PC-3 (cell line): ENCODE results near the gene PCDH9. TPM values are rescaled to one million over a fixed set of nuclear protein-coding genes. Genes with fewer than 3 reads are reported as not detected.

Experiments
- ATAC-seq: fragments of 200-7000 bp; cut with Tn5 transposase; 2 replicates; pipeline ENCODE4 v1.9.1; 2020; ENCODE audit warnings: mild to moderate bottlenecking, moderate library complexity
- BruUV-seq: library from RNA; stranded (reverse); fragments of 400-500 nt; replicated peaks from 2 replicates; lab custom pipeline; 2021; lab: Mats Ljungman, UMichigan
- CTCF ChIA-PET: fragments of 300-600 bp; sonication (Branson Sonifier 250); formaldehyde crosslinking; loops from one replicate; lab custom pipeline; 2022; ENCODE audit warnings: antibody characterized with exemption; lab: Charles Lee
- POLR2A ChIA-PET: fragments of 300-600 bp; sonication (Branson Sonifier 250); formaldehyde crosslinking; loops from one replicate; lab custom pipeline; 2022; ENCODE audit warnings: antibody characterized with exemption; ENCODE audit not compliant: unreplicated experiment; lab: Charles Lee
- DNase-seq: peaks from one replicate; pipeline ENCODE4 v3.0.0-alpha.2; 2015
- H2AFZ ChIP-seq: fragments of 300-600 bp; sonication (generic); 2 replicates; pipeline ENCODE4 v1.6.0; 2016; ENCODE audit warnings: antibody characterized with exemption, low read length
- H3F3A ChIP-seq: fragments of 300-600 bp; sonication (generic); one replicate; pipeline ENCODE4 v1.6.0; 2017; ENCODE audit warnings: antibody characterized with exemption, low read length, control low read depth, mild to moderate bottlenecking; ENCODE audit not compliant: unreplicated experiment
- H3K27ac ChIP-seq: fragments of 300-600 bp; sonication (generic); 2 replicates; pipeline ENCODE4 v1.5.1; 2016; ENCODE audit warnings: mild to moderate bottlenecking, low read length
- H3K27me3 ChIP-seq: fragments of 300-600 bp; sonication (generic); 2 replicates; pipeline ENCODE4 v1.6.1; 2016; ENCODE audit warnings: low read length, mixed read lengths
- H3K36me3 ChIP-seq: fragments of 300-600 bp; sonication (generic); 2 replicates; pipeline ENCODE4 v1.6.1; 2016; ENCODE audit warnings: low read depth, mixed run types, low read length, mixed read lengths
- H3K4me1 ChIP-seq: fragments of 300-600 bp; sonication (generic); 2 replicates; pipeline ENCODE4 v1.5.1; 2016; ENCODE audit warnings: low read length; ENCODE audit not compliant: insufficient read depth
- H3K4me2 ChIP-seq: fragments of 300-600 bp; sonication (generic); 2 replicates; pipeline ENCODE4 v1.6.0; 2016; ENCODE audit warnings: low read length
- H3K4me3 ChIP-seq: fragments of 300-600 bp; sonication (generic); 2 replicates; pipeline ENCODE4 v1.5.1; 2016; ENCODE audit warnings: mild to moderate bottlenecking, low read length, mixed read lengths
- H3K79me2 ChIP-seq: fragments of 300-600 bp; sonication (generic); 2 replicates; pipeline ENCODE4 v1.6.1; 2017; ENCODE audit warnings: low read length, mixed read lengths
- H3K9ac ChIP-seq: fragments of 300-600 bp; sonication (generic); 2 replicates; pipeline ENCODE4 v1.6.0; 2016; ENCODE audit warnings: mild to moderate bottlenecking, low read length
- H3K9me2 ChIP-seq: fragments of 300-600 bp; sonication (generic); replicated peaks from 2 replicates; pipeline ENCODE4 v1.6.1; 2016; ENCODE audit warnings: mixed run types, low read length, mixed read lengths
- H3K9me3 ChIP-seq: fragments of 300-600 bp; sonication (generic); 2 replicates; pipeline ENCODE4 v1.6.1; 2016; ENCODE audit warnings: low read length, mixed read lengths
- H4K20me1 ChIP-seq: fragments of 300-600 bp; sonication (generic); 2 replicates; pipeline ENCODE4 v1.6.1; 2016; ENCODE audit warnings: low read length, mixed read lengths
- CTCF ChIP-seq: fragments of 300-600 bp; sonication (generic); conservative IDR thresholded peaks from 2 replicates; pipeline ENCODE4 v1.5.1; 2017; ENCODE audit warnings: antibody characterized with exemption, low read depth, mild to moderate bottlenecking, low read length
- EZH2 ChIP-seq: fragments of 300-600 bp; sonication (generic); IDR thresholded peaks from one replicate; pipeline ENCODE4 v1.6.1; 2017; ENCODE audit warnings: antibody characterized with exemption, mild to moderate bottlenecking, low read length; ENCODE audit not compliant: unreplicated experiment
- EZH2phosphoT487 ChIP-seq: fragments of 300-600 bp; sonication (generic); IDR thresholded peaks from 2 replicates; pipeline ENCODE4 v1.6.1; 2018; ENCODE audit warnings: mild to moderate bottlenecking, antibody characterized with exemption, low read length, borderline replicate concordance
- intact Hi-C: fragments of 100-400 bp; cut with micrococcal nuclease; formaldehyde crosslinking; loops from 2 replicates; pipeline ENCODE4 v1.9.0; 2023
- total RNA-seq: library from RNA; depleted of rRNA; stranded (reverse); fragments of >200 nt; gene quantifications from 2 replicates; pipeline ENCODE4 v1.2.3, GENCODE V29; 2014

Gene PCDH9
- total RNA-seq, 1 experiment from 2014 or later, result 0.98 TPM

GRCh38 chr13:67216864-67217263, 13.3 kb downstream of the PCDH9 start:
- H3K36me3 ChIP-seq, result no peaks in the 10 kb centered on the region
- H3K27me3 ChIP-seq, result no peaks in the 10 kb centered on the region
- H3K4me2 ChIP-seq, result no peak overlapping the region
- ChIA-PET CTCF (no interaction called here), POLR2A (no interaction called here)
- no peaks in the 10 kb centered on the region for H3F3A ChIP-seq
- BruUV-seq, result no TSS peak
- no peak overlapping the region for H3K9ac ChIP-seq
- no peak for ATAC-seq
- H3K27ac ChIP-seq, result no peak overlapping the region
- no peaks in the 10 kb centered on the region for H3K9me3 ChIP-seq
- no peak overlapping the region for H3K4me3 ChIP-seq
- no peaks in the 10 kb centered on the region for H4K20me1 ChIP-seq
- no peaks in the 10 kb centered on the region for H3K4me1 ChIP-seq
- H3K79me2 ChIP-seq, result no peaks in the 10 kb centered on the region
- intact Hi-C loops, result no loop called here
- DNase-seq, result no peak
- no peaks in the 10 kb centered on the region for H3K9me2 ChIP-seq
- TF ChIP-seq EZH2phosphoT487 (no peak), CTCF (no peak), EZH2 (no peak)
- no peak overlapping the region for H2AFZ ChIP-seq

GRCh38 chr13:67210208-67210607, 19.9 kb downstream of the PCDH9 start:
- no peaks in the 10 kb centered on the region for H3K79me2 ChIP-seq
- ChIA-PET POLR2A (no interaction called here), CTCF (no interaction called here)
- H3K4me3 ChIP-seq, result no peak overlapping the region
- DNase-seq, result no peak
- no peaks in the 10 kb centered on the region for H3F3A ChIP-seq
- H3K9me2 ChIP-seq, result no peaks in the 10 kb centered on the region
- no TSS peak for BruUV-seq
- H3K27ac ChIP-seq, result no peak overlapping the region
- no peaks in the 10 kb centered on the region for H3K27me3 ChIP-seq
- no peak overlapping the region for H2AFZ ChIP-seq
- H3K9me3 ChIP-seq, result no peaks in the 10 kb centered on the region
- ATAC-seq, result no peak
- no peaks in the 10 kb centered on the region for H3K4me1 ChIP-seq
- intact Hi-C loops, result no loop called here
- no peaks in the 10 kb centered on the region for H3K36me3 ChIP-seq
- no peaks in the 10 kb centered on the region for H4K20me1 ChIP-seq
- H3K9ac ChIP-seq, result no peak overlapping the region
- no peak for TF ChIP-seq EZH2
- TF ChIP-seq CTCF, result no peak
- TF ChIP-seq EZH2phosphoT487, result no peak
- no peak overlapping the region for H3K4me2 ChIP-seq

GRCh38 chr13:67208552-67208951, 21.6 kb downstream of the PCDH9 start:
- no peaks in the 10 kb centered on the region for H4K20me1 ChIP-seq
- intact Hi-C loops, result no loop called here
- H3K4me1 ChIP-seq, result no peaks in the 10 kb centered on the region
- H3F3A ChIP-seq, result no peaks in the 10 kb centered on the region
- no peaks in the 10 kb centered on the region for H3K79me2 ChIP-seq
- ATAC-seq (no peak), DNase-seq (no peak)
- H3K4me3 ChIP-seq, result no peak overlapping the region
- POLR2A ChIA-PET, result no interaction called here
- H3K9ac ChIP-seq, result no peak overlapping the region
- TF ChIP-seq CTCF (no peak), EZH2phosphoT487 (no peak), EZH2 (no peak)
- no peak overlapping the region for H3K4me2 ChIP-seq
- no peaks in the 10 kb centered on the region for H3K9me3 ChIP-seq
- H3K27me3 ChIP-seq, result no peaks in the 10 kb centered on the region
- no TSS peak for BruUV-seq
- CTCF ChIA-PET, result no interaction called here
- H3K36me3 ChIP-seq, result no peaks in the 10 kb centered on the region
- H2AFZ ChIP-seq, result no peak overlapping the region
- H3K27ac ChIP-seq, result no peak overlapping the region
- no peaks in the 10 kb centered on the region for H3K9me2 ChIP-seq
